ENCODE data around the gene RANBP1. TPM values are rescaled to one million over a fixed set of nuclear protein-coding genes. Genes with fewer than 3 reads are reported as not detected.
A peak's percentile ranks its signal among the peaks of the same experiment; 100 is the strongest.

Gene RANBP1
- total and polyA plus RNA-seq, 9 of the 15 experiments (the other 6 are each of a cell fraction or from before 2014, with no cell fraction given) = 162 to 2,891 (median 1,289) TPM

GRCh38 chr22:20080776-20081654 lies 34.9 kb upstream of the RANBP1 start (continued):
- no peak; the same call in 1 of the 2 replicates for TF ChIP-seq CEBPZ (IDR thresholded peaks at IDR 0.05; ENCODE audit: borderline replicate concordance, low read depth, low read length)
- no peak for TF ChIP-seq TRIM24 (IDR thresholded peaks at IDR 0.05)
- TF ChIP-seq SIRT6 (IDR thresholded peaks at IDR 0.05; ENCODE audit: low read depth, low read length) = peak; percentile 66
- no peak for TF ChIP-seq ZNF316 (IDR thresholded peaks at IDR 0.05)
- no peak for TF ChIP-seq FOSL1 (tag; conservative IDR thresholded peaks at IDR 0.05)
- TF ChIP-seq THRB (CRISPR knock-in tag; conservative IDR thresholded peaks at IDR 0.05) = peak; percentile 80; the same call in 1 of the 2 replicates
- no peak for TF ChIP-seq MAX (CRISPR knock-in tag; IDR thresholded peaks at IDR 0.05)
- no peak for TF ChIP-seq KLF10 (CRISPR knock-in tag; IDR thresholded peaks at IDR 0.05)
- no peak for TF ChIP-seq NFYB (IDR thresholded peaks at IDR 0.05; ENCODE audit: extremely low read depth, insufficient read length)
- peak; percentile 4 for TF ChIP-seq TAF7 (tag; IDR thresholded peaks at IDR 0.05)
- TF ChIP-seq BRF2 (IDR thresholded peaks at IDR 0.05; ENCODE audit: borderline replicate concordance, insufficient read depth, insufficient read length) = no peak
- TF ChIP-seq POLR2B (IDR thresholded peaks at IDR 0.05; ENCODE audit: low read depth, partially characterized antibody) = no peak
- no peak for TF ChIP-seq ASH1L (IDR thresholded peaks at IDR 0.05; ENCODE audit: borderline replicate concordance, low read depth, partially characterized antibody)
- no peak; the same call in 1 of the 2 replicates for TF ChIP-seq ARID3A (IDR thresholded peaks at IDR 0.05; ENCODE audit: borderline replicate concordance, low read depth, low read length)
- peak; percentile 17; the same call in 1 of the 2 replicates for TF ChIP-seq CHD2 (IDR thresholded peaks at IDR 0.05; ENCODE audit: low read depth, low read length)
- no peak for TF ChIP-seq ZBTB33 (CRISPR knock-in tag; IDR thresholded peaks at IDR 0.05)
- TF ChIP-seq ZNF354B (CRISPR knock-in tag; IDR thresholded peaks at IDR 0.05) = peak; percentile 31; the same call in 1 of the 2 replicates

Measured in K562 (cell line).